Ovary (tissue), 9 donors: ENCODE results near the gene TTLL10. TPM values are rescaled to one million over a fixed set of nuclear protein-coding genes. Genes with fewer than 3 reads are reported as not detected.

Source experiments
- DNase-seq, 5 donors: peaks; one replicate each; pipeline ENCODE4 v3.0.0-alpha.2; 2019 to 2020
- H3K27ac ChIP-seq, 2 donors: fragments of 200-600 bp; one replicate each; pipeline versions ENCODE4 v1.5.1 to v1.8.0; 2019 to 2022
- H3K27me3 ChIP-seq: fragments of 200-600 bp; one replicate; pipeline ENCODE4 v1.8.0; 2022
- H3K36me3 ChIP-seq: fragments of 200-600 bp; sonication (generic); one replicate; pipeline ENCODE4 v1.5.1; 2019
- H3K4me1 ChIP-seq: one replicate; pipeline ENCODE4 v1.8.1; 2013; ENCODE audit warnings: mild to moderate bottlenecking, moderate library complexity; ENCODE audit not compliant: insufficient read depth
- H3K4me3 ChIP-seq: fragments of 200-600 bp; sonication (generic); one replicate; pipeline ENCODE4 v1.5.1; 2017
- H3K9me3 ChIP-seq, 2 donors: fragments of 200-600 bp in 1 of 2; sonication (generic) in 1 of 2; one replicate each; pipeline versions ENCODE4 v1.5.1 to v1.8.1; 2013 to 2019; ENCODE audit warnings: mild to moderate bottlenecking in 1 of 2, moderate library complexity in 1 of 2
- EP300 ChIP-seq: sonication (generic); formaldehyde crosslinking; IDR thresholded peaks from one replicate; pipeline ENCODE4 v1.6.1; 2017; ENCODE audit warnings: antibody characterized with exemption
- POLR2A ChIP-seq: fragments of 450-650 bp; IDR thresholded peaks from one replicate; pipeline ENCODE4 v1.6.1; 2017; ENCODE audit warnings: antibody characterized with exemption, mild to moderate bottlenecking, moderate library complexity
- WGBS, 3 donors: extraction: QIAGEN DNeasy Blood & Tissue Kit in 1 of 3; methylation state at CpG; one replicate each; pipeline versions ENCODE4 v1.1.5 to v1.1.7; 2013 to 2017; 5-methylcytosine and 5-hydroxymethylcytosine counted together
- intact Hi-C, 4 donors: fragments of 100-400 bp; cut with DNase I; formaldehyde crosslinking; loops; one replicate each; pipeline versions ENCODE4 v1.11.0 to v1.15.1; 2022 to 2023
- polyA plus RNA-seq, 2 donors: library from polyadenylated mRNA; stranded (reverse); fragments of 200-250 nt in 1 of 2; fragments of 350-450 nt in 1 of 2; fragmentation: Illumina TruSeq in 1 of 2; extraction: RNeasy Lipid Tissue Mini Kit (QIAGEN cat#74804) in 1 of 2; gene quantifications; one replicate each; pipeline ENCODE4 v1.2.3, GENCODE V29; 2013 to 2014
- total RNA-seq, 7 donors: library from RNA; depleted of rRNA in 2 of 7; stranded (reverse); fragments of >200 nt in 2 of 7; fragmentation: NEBNext Ultra II Directional in 3 of 7; extraction: Animal tissue kit (Norgen Biotek cat#: 25700) in 3 of 7; gene quantifications; one replicate each; pipeline versions ENCODE4 v1.1.0 to v1.2.4, GENCODE V29; 2016 to 2023
- TF ChIP-seq, protein P1 (sequence below), 3 donors: fragments of 450-650 bp in 2 of 3; fragments of 200-600 bp in 1 of 3; IDR thresholded peaks; one replicate each; pipeline versions ENCODE4 v1.5.1 to v1.8.0; 2016 to 2022; ENCODE audit warnings: antibody characterized with exemption in 3 of 3, mild to moderate bottlenecking in 1 of 3
- donor health status: DM: no; HTN: no; CAD: no; lungs with moderate emphysema.
- donor health status: DM: no; HTN: no; CAD: no.
- donor health status: Bipolar disorder and iron deficiency.
- donor health status: DM: yes; HTN: yes; CAD: no.
- donor health status: DM: no; HTN: no; CAD: no.
- donor health status: DM: yes; HTN: yes; CAD: no.

TTLL10 gene
- total and polyA plus RNA-seq, 9 donors: 0.60 to 7.0 (median 1.1) TPM; not detected in 4

DNA sequence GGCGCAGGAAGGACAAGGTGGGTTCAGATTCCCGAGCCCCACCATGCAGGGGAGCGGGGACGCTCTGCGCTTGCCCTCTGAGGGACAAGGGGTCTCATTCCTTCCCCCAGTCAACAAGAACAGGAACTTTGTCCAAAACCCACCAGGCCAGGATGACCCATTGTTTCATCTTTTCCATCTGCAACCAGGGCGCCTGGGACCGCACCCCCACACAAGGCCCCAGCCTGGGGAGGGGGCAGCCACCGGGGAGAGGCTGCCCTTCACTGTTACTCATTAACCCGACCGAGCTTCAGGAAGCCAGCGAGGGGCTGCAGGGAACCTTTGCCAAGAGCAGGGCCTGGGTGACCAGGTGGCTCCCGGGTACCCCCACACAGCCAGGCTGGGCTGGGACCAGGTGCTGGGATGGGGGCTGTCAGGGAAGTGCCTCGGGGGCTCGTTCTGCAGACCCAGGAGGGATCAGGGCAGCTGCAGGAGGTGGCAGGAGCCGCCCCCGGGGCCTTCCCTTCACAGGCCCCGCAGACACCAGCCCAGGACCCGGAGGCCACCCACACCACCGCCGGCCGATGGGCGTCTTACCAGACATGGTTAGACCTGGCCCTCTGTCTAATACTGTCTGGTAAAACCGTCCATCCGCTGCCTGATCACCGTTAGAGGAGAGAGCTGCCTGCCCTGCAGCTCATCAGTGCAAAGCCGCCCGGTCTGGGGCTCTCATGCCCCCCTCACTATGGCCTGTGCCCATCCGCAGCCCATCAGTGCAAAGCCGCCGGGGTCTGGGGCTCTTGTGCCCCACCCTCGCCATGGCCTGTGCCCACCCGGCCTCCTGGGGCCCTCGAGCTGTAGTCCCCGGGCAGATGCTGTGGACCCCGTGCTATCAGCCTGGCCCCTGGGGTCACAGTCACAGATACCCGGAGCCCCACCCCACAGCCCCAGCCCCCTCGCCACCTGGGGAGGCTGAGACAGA, 4.9 kb upstream of the TTLL10 start:
- DNase-seq: peak in 1 of 5 donors; percentile 10

DNA sequence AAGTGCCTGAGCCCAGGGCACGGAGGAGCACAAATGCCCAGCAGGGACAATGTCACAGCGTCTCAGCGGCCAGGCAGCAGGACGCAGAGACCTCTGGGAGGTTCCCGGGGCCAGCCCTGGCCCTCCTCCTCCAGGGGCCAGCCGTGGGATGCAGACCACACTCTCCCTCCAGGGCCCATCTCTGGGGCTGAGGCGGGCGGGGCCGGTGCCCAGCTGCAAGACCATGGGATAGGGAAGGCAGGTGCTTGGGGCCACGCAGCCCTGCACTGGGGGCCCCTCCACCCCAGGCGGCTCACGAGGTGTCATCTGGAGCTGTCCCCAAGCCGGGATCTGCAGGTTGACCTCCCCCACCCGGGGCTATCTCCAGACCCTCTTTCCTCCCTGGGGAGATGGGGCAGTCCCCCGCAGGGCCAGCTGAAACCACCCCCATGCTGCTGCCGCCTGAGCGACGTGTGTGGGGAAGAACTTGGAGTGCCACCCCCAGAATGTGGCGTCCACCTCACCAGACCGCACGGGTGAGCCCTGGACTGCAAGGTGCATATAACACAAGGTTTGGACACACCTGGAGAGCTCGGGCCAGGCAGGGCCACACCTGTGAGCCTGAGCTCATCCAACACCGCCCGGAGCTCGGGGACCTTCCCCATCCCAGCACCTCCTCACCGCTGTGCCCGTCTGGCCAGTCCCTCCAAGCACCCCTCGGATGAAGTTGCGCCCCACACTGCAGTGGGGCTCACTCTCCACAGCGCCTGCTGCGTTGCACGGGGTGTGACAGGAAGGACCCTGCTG, 4.1 kb upstream of the TTLL10 start:
- Histone ChIP-seq H3K4me1 (no peaks in the 10 kb centered on the region), H3K9me3 (no peaks in the 10 kb centered on the region), H3K27ac (no peak overlapping the region), H3K4me3 (no peak overlapping the region), H3K36me3 (no peaks in the 10 kb centered on the region), H3K27me3 (no peaks in the 10 kb centered on the region)
- peak in 1 of 5 donors; percentile 9 for DNase-seq
- 37 to 56% (median 38%) methylated on average over 20 to 32 of the region's 32 CpGs for WGBS, 3 donors
- intact Hi-C loops: no loop called here
- no peak for TF ChIP-seq POLR2A
- TF ChIP-seq, protein P1, sequence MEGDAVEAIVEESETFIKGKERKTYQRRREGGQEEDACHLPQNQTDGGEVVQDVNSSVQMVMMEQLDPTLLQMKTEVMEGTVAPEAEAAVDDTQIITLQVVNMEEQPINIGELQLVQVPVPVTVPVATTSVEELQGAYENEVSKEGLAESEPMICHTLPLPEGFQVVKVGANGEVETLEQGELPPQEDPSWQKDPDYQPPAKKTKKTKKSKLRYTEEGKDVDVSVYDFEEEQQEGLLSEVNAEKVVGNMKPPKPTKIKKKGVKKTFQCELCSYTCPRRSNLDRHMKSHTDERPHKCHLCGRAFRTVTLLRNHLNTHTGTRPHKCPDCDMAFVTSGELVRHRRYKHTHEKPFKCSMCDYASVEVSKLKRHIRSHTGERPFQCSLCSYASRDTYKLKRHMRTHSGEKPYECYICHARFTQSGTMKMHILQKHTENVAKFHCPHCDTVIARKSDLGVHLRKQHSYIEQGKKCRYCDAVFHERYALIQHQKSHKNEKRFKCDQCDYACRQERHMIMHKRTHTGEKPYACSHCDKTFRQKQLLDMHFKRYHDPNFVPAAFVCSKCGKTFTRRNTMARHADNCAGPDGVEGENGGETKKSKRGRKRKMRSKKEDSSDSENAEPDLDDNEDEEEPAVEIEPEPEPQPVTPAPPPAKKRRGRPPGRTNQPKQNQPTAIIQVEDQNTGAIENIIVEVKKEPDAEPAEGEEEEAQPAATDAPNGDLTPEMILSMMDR (IDR thresholded peaks at IDR 0.05): no peak
- no peak for TF ChIP-seq EP300

More for the DNA sequence above, 4.9 kb upstream of the TTLL10 start:
- intact Hi-C loops: no loop called here
- Histone ChIP-seq H3K27ac (no peak overlapping the region), H3K9me3 (no peaks in the 10 kb centered on the region), H3K4me3 (no peak overlapping the region), H3K36me3 (no peaks in the 10 kb centered on the region), H3K4me1 (no peaks in the 10 kb centered on the region), H3K27me3 (no peaks in the 10 kb centered on the region)
- TF ChIP-seq EP300 (no peak), POLR2A (no peak)
- TF ChIP-seq, protein P1 (IDR thresholded peaks at IDR 0.05): no peak
- WGBS, 3 donors: 50 to 66% (median 54%) methylated on average over 28 to 37 of the region's 37 CpGs

DNA sequence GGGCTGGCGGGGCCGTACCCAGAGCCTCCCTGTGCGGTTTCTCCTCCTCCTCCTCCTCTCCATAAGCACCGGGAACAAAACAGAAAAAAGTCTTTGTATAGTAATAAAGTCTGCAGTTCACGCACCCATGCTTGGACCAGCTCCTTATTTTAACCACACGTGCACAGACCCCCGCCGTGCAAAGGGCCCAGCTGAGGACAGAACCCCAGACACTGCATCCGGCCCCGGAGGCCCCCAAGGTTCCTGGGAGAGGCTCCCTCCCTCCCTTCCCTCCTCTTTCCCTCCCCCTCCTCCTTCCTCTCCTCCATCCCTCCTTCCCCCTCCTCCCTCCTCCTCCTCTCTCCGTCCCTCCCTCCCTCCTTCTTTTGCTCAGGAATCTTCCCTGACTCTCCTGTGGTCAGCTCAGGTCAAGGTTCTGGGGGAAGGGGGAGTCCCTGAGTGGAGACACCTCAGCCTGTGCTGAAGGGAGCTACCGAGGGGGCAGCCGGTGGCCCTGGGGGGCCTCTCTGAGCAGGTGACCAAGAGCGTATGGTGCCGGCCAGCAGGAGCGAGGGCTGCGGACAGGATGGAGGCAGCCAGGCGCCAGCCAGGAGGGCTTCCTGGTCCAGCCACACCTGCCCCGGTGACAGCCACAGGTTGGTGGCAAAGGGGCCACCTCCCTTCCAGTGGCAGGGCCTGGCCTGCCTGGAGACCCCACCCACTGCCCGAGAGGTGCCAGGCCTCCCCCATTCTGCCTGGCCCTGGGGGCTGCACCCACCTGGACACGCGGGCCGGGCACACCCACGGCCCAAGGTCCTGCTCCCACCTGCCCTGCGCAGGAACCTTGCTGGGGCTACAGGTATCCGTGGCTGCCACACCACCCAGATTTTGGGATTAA, 3.2 kb upstream of the TTLL10 start:
- Histone ChIP-seq H3K4me3 (no peak overlapping the region), H3K27ac (no peak overlapping the region), H3K27me3 (no peaks in the 10 kb centered on the region), H3K9me3 (no peaks in the 10 kb centered on the region), H3K36me3 (no peaks in the 10 kb centered on the region), H3K4me1 (no peaks in the 10 kb centered on the region)
- intact Hi-C loops: no loop called here
- 17 to 30% (median 18%) methylated on average over 26 of the region's 26 CpGs for WGBS, 3 donors
- DNase-seq: peak in 1 of 5 donors; percentile 6
- TF ChIP-seq POLR2A (no peak), EP300 (no peak)
- TF ChIP-seq, protein P1 (IDR thresholded peaks at IDR 0.05): no peak

DNA sequence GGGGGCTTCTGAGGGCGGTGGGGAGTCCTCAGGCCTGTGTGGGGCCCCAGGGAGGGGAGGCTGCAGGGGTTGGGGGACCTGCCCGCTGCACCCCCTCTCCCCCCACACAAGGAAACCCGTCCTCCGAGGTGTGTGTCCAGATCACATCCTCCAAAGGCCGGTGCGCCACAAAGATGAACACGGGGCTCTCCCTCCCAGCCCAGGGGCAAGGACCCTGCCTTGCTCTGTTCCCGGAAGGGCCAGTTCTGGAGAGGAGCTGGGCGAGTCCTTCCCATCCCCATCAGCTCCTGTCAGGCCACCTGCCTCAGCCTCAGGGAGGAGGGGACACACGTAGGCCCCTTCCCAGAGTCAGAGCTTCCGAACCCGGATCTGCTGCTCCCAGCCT, 2.5 kb upstream of the TTLL10 start:
- TF ChIP-seq POLR2A: no peak
- TF ChIP-seq, protein P1 (IDR thresholded peaks at IDR 0.05): no peak
- no peak for TF ChIP-seq EP300
- H3K27me3 ChIP-seq: no peaks in the 10 kb centered on the region
- H3K27ac ChIP-seq: no peak overlapping the region
- H3K9me3 ChIP-seq: no peaks in the 10 kb centered on the region
- H3K36me3 ChIP-seq: no peaks in the 10 kb centered on the region
- intact Hi-C loops: no loop called here
- no peaks in the 10 kb centered on the region for H3K4me1 ChIP-seq
- no peak overlapping the region for H3K4me3 ChIP-seq
- DNase-seq: no peak
- 53 to 56% (median 53%) methylated on average over 12 of the region's 12 CpGs for WGBS, 3 donors
